H1 (cell line): ENCODE measurements around the gene ZDHHC11B. TPM values are rescaled to one million over a fixed set of nuclear protein-coding genes. Genes with fewer than 3 reads are reported as not detected.
"Not testable (repeated sequence)": the region's sequence is repeated elsewhere in the genome, so short reads cannot be mapped to it uniquely, and the experiment has no call there.

Experiments
- CTCF ChIA-PET: fragments of 300-600 bp; sonication (Branson Sonifier 250); formaldehyde crosslinking; loops from one replicate; lab custom pipeline; 2021; ENCODE audit not compliant: partially characterized antibody; lab: Charles Lee
- POLR2A ChIA-PET: fragments of 300-600 bp; sonication (Branson Sonifier 250); formaldehyde crosslinking; loops from one replicate; lab custom pipeline; 2021; ENCODE audit warnings: inconsistent platforms; ENCODE audit not compliant: partially characterized antibody; lab: Charles Lee
- DNase-seq, 2 experiments: peaks; one replicate each; pipeline versions ENCODE4 v3.0.0 to v3.0.0-alpha.2; 2010 to 2022; ENCODE audit warnings: low spot score in 2 of 2, low read depth in 1 of 2, mixed read lengths in 1 of 2
- FAIRE-seq: peaks from 2 replicates; lab custom pipeline; 2011; peaks lifted over from hg19 to GRCh38; lab: Jason Lieb, UNC
- H2AFZ ChIP-seq: 2 replicates; pipeline ENCODE4 v1.8.1; 2012; ENCODE audit warnings: low read length, inconsistent platforms
- H2AK5ac ChIP-seq: 2 replicates; pipeline ENCODE4 v1.6.1; 2013; ENCODE audit warnings: low read depth, low read length
- H2BK120ac ChIP-seq: replicated peaks from 2 replicates; pipeline ENCODE3; 2013; ENCODE audit warnings: low read depth, low read length, inconsistent platforms
- H2BK12ac ChIP-seq: 2 replicates; pipeline ENCODE4 v1.6.1; 2013; ENCODE audit warnings: low read depth, low read length
- H2BK15ac ChIP-seq: 2 replicates; pipeline ENCODE4 v1.6.1; 2013; ENCODE audit warnings: low read length
- H2BK20ac ChIP-seq: 2 replicates; pipeline ENCODE4 v1.6.1; 2013; ENCODE audit warnings: low read length
- H2BK5ac ChIP-seq: 2 replicates; pipeline ENCODE4 v1.6.1; 2013; ENCODE audit warnings: low read depth, low read length
- H3K14ac ChIP-seq: 2 replicates; pipeline ENCODE4 v1.6.1; 2013; ENCODE audit warnings: inconsistent platforms; ENCODE audit not compliant: insufficient read length
- H3K18ac ChIP-seq: 2 replicates; pipeline ENCODE4 v1.6.1; 2013; ENCODE audit warnings: low read length; ENCODE audit errors: extremely low read depth
- H3K23ac ChIP-seq: 2 replicates; pipeline ENCODE4 v1.6.1; 2013; ENCODE audit warnings: inconsistent platforms; ENCODE audit not compliant: insufficient read length
- H3K23me2 ChIP-seq: 2 replicates; pipeline ENCODE4 v1.6.1; 2013; ENCODE audit warnings: low read depth, low read length
- H3K27ac ChIP-seq: 2 replicates; pipeline ENCODE4 v1.6.1; 2011; ENCODE audit warnings: low read depth, low read length, inconsistent platforms
- H3K27me3 ChIP-seq, 4 experiments: replicated peaks in 1 of 4; 1 replicate in 1 of 4; 2 replicates in 3 of 4; pipeline versions ENCODE4 v1.6.1 to v1.8.1; 2011 to 2013; ENCODE audit warnings: low read length in 3 of 4, mild to moderate bottlenecking in 3 of 4, inconsistent platforms in 2 of 4, mixed read lengths in 2 of 4, moderate library complexity in 1 of 4; ENCODE audit not compliant: control insufficient read depth in 3 of 4, insufficient read depth in 3 of 4; ENCODE audit errors: extremely low read depth in 1 of 4
- H3K36me3 ChIP-seq, 4 experiments: 2 replicates each; pipeline versions ENCODE4 v1.6.1 to v1.8.1; 2011 to 2013; ENCODE audit warnings: mild to moderate bottlenecking in 4 of 4, low read length in 3 of 4, moderate library complexity in 2 of 4, control low read depth in 1 of 4, inconsistent platforms in 1 of 4; ENCODE audit not compliant: insufficient read depth in 4 of 4, control insufficient read depth in 2 of 4
- H3K4ac ChIP-seq: replicated peaks from 2 replicates; pipeline ENCODE3; 2013; ENCODE audit warnings: low read length, low read depth, mixed read lengths, inconsistent platforms; ENCODE audit not compliant: insufficient read length
- H3K4me1 ChIP-seq, 4 experiments: replicated peaks in 1 of 4; 1 replicate in 1 of 4; 2 replicates in 3 of 4; pipeline versions ENCODE4 v1.6.1 to v1.8.1; 2011 to 2013; ENCODE audit warnings: low read length in 3 of 4, inconsistent platforms in 2 of 4, mixed read lengths in 1 of 4; ENCODE audit not compliant: insufficient read depth in 4 of 4, control insufficient read depth in 3 of 4
- H3K4me2 ChIP-seq, 2 experiments: 2 replicates each; pipeline versions ENCODE4 v1.6.1 to v1.8.1; 2011 to 2013; ENCODE audit warnings: low read depth in 2 of 2, low read length in 2 of 2, control low read depth in 1 of 2, inconsistent platforms in 1 of 2, mild to moderate bottlenecking in 1 of 2; ENCODE audit not compliant: insufficient read depth in 1 of 2
- H3K4me3 ChIP-seq, 4 experiments: fragments of 200-600, 300-600 bp in 1 of 4; sonication (generic), shearing (Covaris generic), sonication (Bioruptor Twin) in 1 of 4; 2 replicates each; pipeline versions ENCODE4 v1.5.1 to v1.8.1; 2011 to 2016; ENCODE audit warnings: low read length in 4 of 4, low read depth in 3 of 4, control low read depth in 2 of 4, inconsistent platforms in 2 of 4, mild to moderate bottlenecking in 2 of 4, mixed read lengths in 1 of 4, moderate library complexity in 1 of 4; ENCODE audit not compliant: insufficient read depth in 2 of 4; ENCODE audit errors: extremely low read depth in 1 of 4
- H3K56ac ChIP-seq: replicated peaks from 2 replicates; pipeline ENCODE3; 2013; ENCODE audit warnings: low read depth, mild to moderate bottlenecking, mixed read lengths, low read length, inconsistent platforms; ENCODE audit not compliant: insufficient read length
- H3K79me1 ChIP-seq: 2 replicates; pipeline ENCODE4 v1.6.1; 2013; ENCODE audit warnings: low read depth, low read length, control low read depth
- H3K79me2 ChIP-seq, 2 experiments: 2 replicates each; pipeline versions ENCODE4 v1.6.1 to v1.8.1; 2012 to 2013; ENCODE audit warnings: low read length in 2 of 2, mild to moderate bottlenecking in 2 of 2, inconsistent platforms in 1 of 2; ENCODE audit not compliant: insufficient read depth in 2 of 2, control insufficient read depth in 1 of 2
- H3K9ac ChIP-seq, 4 experiments: replicated peaks in 1 of 4; 1 replicate in 1 of 4; 2 replicates in 3 of 4; pipeline versions ENCODE4 v1.6.1 to v1.8.1; 2011 to 2013; ENCODE audit warnings: low read depth in 3 of 4, low read length in 3 of 4, control low read depth in 2 of 4, mild to moderate bottlenecking in 2 of 4, moderate library complexity in 2 of 4, inconsistent platforms in 1 of 4; ENCODE audit errors: extremely low read depth in 1 of 4
- H3K9me3 ChIP-seq, 2 experiments: 2 replicates each; pipeline versions ENCODE4 v1.6.1 to v1.8.1; 2012 to 2013; ENCODE audit warnings: mild to moderate bottlenecking in 2 of 2, moderate library complexity in 2 of 2, control low read depth in 1 of 2, inconsistent platforms in 1 of 2, low read depth in 1 of 2, low read length in 1 of 2, mixed read lengths in 1 of 2; ENCODE audit not compliant: insufficient read depth in 2 of 2
- H4K20me1 ChIP-seq, 2 experiments: replicated peaks in 1 of 2; 2 replicates each; pipeline versions ENCODE3 to v1.8.1; 2011 to 2013; ENCODE audit warnings: inconsistent platforms in 2 of 2, low read length in 2 of 2, mild to moderate bottlenecking in 1 of 2; ENCODE audit not compliant: insufficient read depth in 2 of 2, control insufficient read depth in 1 of 2
- H4K5ac ChIP-seq: 2 replicates; pipeline ENCODE4 v1.6.1; 2013; ENCODE audit warnings: low read length, low read depth, mixed read lengths, inconsistent platforms; ENCODE audit not compliant: insufficient read length
- H4K8ac ChIP-seq: 2 replicates; pipeline ENCODE4 v1.8.0; 2013; ENCODE audit warnings: mild to moderate bottlenecking, moderate library complexity, low read length, inconsistent platforms; ENCODE audit not compliant: insufficient read depth; ENCODE audit errors: extremely low read depth
- H4K91ac ChIP-seq: replicated peaks from 2 replicates; pipeline ENCODE3; 2013; ENCODE audit warnings: low read length, mixed read lengths, inconsistent platforms; ENCODE audit not compliant: insufficient read length
- WGBS, 2 experiments: shearing (Covaris generic) in 1 of 2; methylation state at CpG; one replicate each; pipeline versions ENCODE4 v1.1.6 to v1.1.7; 2013 to 2015; ENCODE audit warnings: low lambda C conversion rate in 2 of 2, mixed read lengths in 2 of 2, inconsistent platforms in 1 of 2, low coverage in 1 of 2, missing lambda C conversion rate in 1 of 2; ENCODE audit not compliant: insufficient replicate concordance in 2 of 2, insufficient coverage in 1 of 2, insufficient read length in 1 of 2; ENCODE audit errors: extremely low coverage in 1 of 2, missing lambda C conversion rate in 1 of 2; 5-methylcytosine and 5-hydroxymethylcytosine counted together
- polyA plus RNA-seq, 7 experiments: library from polyadenylated mRNA; depleted of rRNA in 3 of 7; stranded (reverse) in 5 of 7; unstranded in 2 of 7; fragments of >200 nt in 5 of 7; fragments of 200-250 nt in 2 of 7; gene quantifications; 1 replicate in 5 of 7; 2 replicates in 1 of 7; 4 replicates in 1 of 7; pipeline versions ENCODE4 v1.2.1 to v1.2.3, GENCODE V29; 2011 to 2013; ENCODE audit warnings: missing spikeins in 2 of 7, mixed read lengths in 2 of 7
- total RNA-seq: library from RNA; stranded (reverse); fragmentation: NEBNext Ultra II Directional; extraction: Animal tissue kit (Norgen Biotek cat#: 25700); gene quantifications from 2 replicates; pipeline ENCODE4 v1.2.1, GENCODE V29; 2021

Gene ZDHHC11B
- total and polyA plus RNA-seq, 2 of the 8 experiments (the other 6 are each of a cell fraction or from before 2014, with no cell fraction given), result 0.29 to 2.5 TPM

DNA sequence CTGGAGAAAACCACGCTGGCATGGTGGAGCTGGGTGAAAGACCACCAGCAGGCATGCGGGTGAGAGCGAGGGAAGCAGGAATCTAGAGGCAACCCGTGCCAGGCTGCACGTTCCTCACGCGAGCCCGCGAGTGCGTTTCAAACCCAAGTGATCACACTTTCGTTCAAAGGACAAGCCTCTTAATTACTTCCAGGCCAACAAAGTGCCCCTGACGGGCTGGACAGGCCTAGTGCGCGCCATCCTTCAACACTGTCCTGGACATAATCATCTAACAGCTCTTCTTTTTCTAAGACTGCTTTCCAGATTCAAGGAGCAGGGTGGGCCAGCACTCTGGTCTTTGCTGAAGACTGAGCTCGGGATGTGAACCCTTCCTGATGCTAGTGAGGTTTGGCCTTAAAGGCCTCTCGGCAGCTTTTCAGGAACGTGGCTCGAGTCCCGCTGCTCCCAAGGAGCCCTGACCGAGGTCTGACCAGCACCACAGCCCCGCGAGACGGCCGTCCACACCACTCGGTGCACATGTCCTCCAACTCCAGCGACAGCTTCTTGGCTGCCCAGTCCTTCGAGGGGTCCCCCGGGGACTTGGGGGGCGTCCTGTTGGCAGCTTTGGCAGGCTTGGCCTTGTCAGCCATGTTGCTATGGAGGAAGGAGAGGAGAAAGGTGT, 14.9 kb downstream of the ZDHHC11B start:
- DNase-seq (peak in 1 of 2 experiments; percentile 49), FAIRE-seq (peak; percentile 7)
- H3K56ac ChIP-seq, H2BK20ac ChIP-seq, H3K23ac ChIP-seq, H3K79me2 ChIP-seq, H3K4me3 ChIP-seq, H3K27ac ChIP-seq, H4K8ac ChIP-seq, H2BK120ac ChIP-seq, H2BK15ac ChIP-seq, H4K5ac ChIP-seq, H3K27me3 ChIP-seq, H3K4me2 ChIP-seq, H3K18ac ChIP-seq, H2AK5ac ChIP-seq, H4K91ac ChIP-seq, H3K9ac ChIP-seq, H2BK12ac ChIP-seq, H3K14ac ChIP-seq, H4K20me1 ChIP-seq, H3K23me2 ChIP-seq, H2BK5ac ChIP-seq, H3K79me1 ChIP-seq, H3K36me3 ChIP-seq, H3K4me1 ChIP-seq, H2AFZ ChIP-seq, H3K4ac ChIP-seq: not testable (repeated sequence)
- 89% methylated on average over 29 of the region's 29 CpGs; no CpG with 5 or more reads in 1 of the 2 experiments for WGBS, 2 experiments
- peaks cover 0 to 15% of the 10 kb centered on the region in 2 experiments; a peak in 1 of 4 replicates for H3K9me3 ChIP-seq
- ChIA-PET POLR2A (interaction anchor here (1.0 kb wide), 1 partner anchor 99 kb away, joined by 3 read pairs; no protein-coding TSS in a partner anchor), CTCF (interaction anchor here (1.6 kb wide), 1 partner anchor 12 kb away, joined by 6 read pairs; no protein-coding TSS in a partner anchor)
